ENCODE results near the gene GFY.

- no peak for TF ChIP-seq EZH2phosphoT487 (IDR thresholded peaks at IDR 0.05; ENCODE audit: insufficient read depth, low read depth)
- TF ChIP-seq EZH2 (IDR thresholded peaks at IDR 0.05; ENCODE audit: insufficient read depth, poor library complexity, severe bottlenecking) = no peak
Measured at GRCh38 chr19:49407482-49408015, 17.6 kb upstream of the GFY start.
